ENCODE data around the gene NAALADL1. TPM values are rescaled to one million over a fixed set of nuclear protein-coding genes. Genes with fewer than 3 reads are reported as not detected.

Gene NAALADL1
- total and polyA plus RNA-seq, 2 of the 4 experiments (the other 2 are of a cell fraction): 3.8 to 5.8 TPM

DNA sequence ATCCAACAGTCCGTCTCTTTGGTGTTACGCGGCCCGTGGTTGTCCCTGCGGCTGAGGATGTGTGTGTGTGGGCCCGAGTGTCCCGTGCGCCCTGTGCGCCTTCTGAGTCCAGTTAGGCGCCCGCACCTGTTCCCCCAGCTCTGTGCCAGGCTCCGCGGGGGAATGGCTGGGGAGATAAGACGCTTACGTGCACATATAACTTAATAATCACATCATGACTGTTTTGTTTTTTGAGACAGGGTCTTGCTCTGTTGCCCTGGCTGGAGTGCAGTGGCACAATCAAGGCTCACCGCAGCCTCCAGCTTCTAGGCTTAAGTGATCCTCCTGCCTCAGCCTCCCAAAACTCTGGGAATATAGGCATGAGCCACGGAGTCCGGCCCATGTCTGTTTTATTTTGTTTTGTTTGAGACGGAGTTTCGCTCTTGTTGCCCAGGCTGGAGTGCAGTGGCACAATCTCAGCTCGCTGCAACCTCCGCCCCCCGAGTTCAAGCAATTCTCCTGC is 43.6 kb downstream of the NAALADL1 start:
- no peak for DNase-seq
- H3K4ac ChIP-seq (ENCODE audit: low read depth, low read length): peak overlapping the region; percentile 85
- peak overlapping the region; percentile 74 for H3K9ac ChIP-seq (ENCODE audit: low read depth, low read length)
- intact Hi-C loops (cut with micrococcal nuclease): loop anchor here (1.0 to 2.0 kb wide), 2 partner anchors 166 to 228 kb away; no protein-coding TSS in a partner anchor
- H4K20me1 ChIP-seq (ENCODE audit: insufficient read depth, low read length): no peaks in the 10 kb centered on the region
- WGBS, 2 experiments (ENCODE audit: extremely low coverage in 2 of 2, insufficient read length in 1 of 2): 100% methylated on average over 3 of the region's 23 CpGs; no CpG with 5 or more reads in 1 of the 2 experiments
- H3K23ac ChIP-seq (ENCODE audit: low read depth, low read length): peak overlapping the region; percentile 63
- peak overlapping the region; percentile 56 for H2AK5ac ChIP-seq (ENCODE audit: low read depth, low read length)
- ChIA-PET CTCF (interaction anchor here (1.1 to 1.6 kb wide), 3 partner anchors 10 to 168 kb away, joined by 3 to 5 read pairs (median 4); no protein-coding TSS in a partner anchor), POLR2A (ENCODE audit: unreplicated experiment) (interaction anchor here (0.5 kb wide), 1 partner anchor 1452 kb away, joined by 3 read pairs; no protein-coding TSS in a partner anchor)
- peak overlapping the region; percentile 57 for H3K4me3 ChIP-seq (ENCODE audit: insufficient read depth, low read depth, low read length)
- H3K56ac ChIP-seq (ENCODE audit: extremely low read depth, insufficient read depth, low read length): 0 out of 2 replicates have a peak overlapping the region, but pooled peaks have one; percentile 12
- in situ Hi-C loops (cut with MboI; ENCODE audit: low sequenced_read_pairs): no loop called here
- no peaks in the 10 kb centered on the region for H3K9me3 ChIP-seq (ENCODE audit: control insufficient read depth, insufficient read depth, low read length)
- no peak overlapping the region for H3K18ac ChIP-seq (ENCODE audit: low read depth, low read length)
- H3K9me1 ChIP-seq (ENCODE audit: insufficient read depth, low read length): peaks cover 19% of the 10 kb centered on the region
- peak overlapping the region; percentile 62; the same call in 1 of the 2 replicates for H2BK120ac ChIP-seq (ENCODE audit: low read depth, low read length)
- H3K14ac ChIP-seq (replicated peaks; ENCODE audit: low read depth, low read length): peak overlapping the region; percentile 3; the same call in 1 of the 2 replicates
- peak overlapping the region; percentile 74 for H2BK5ac ChIP-seq (ENCODE audit: low read depth, low read length, poor library complexity, severe bottlenecking)
- H2BK20ac ChIP-seq (ENCODE audit: low read depth, low read length): no peak overlapping the region
- H4K5ac ChIP-seq (ENCODE audit: low read depth, low read length): peak overlapping the region; percentile 46
- no peaks in the 10 kb centered on the region for H3K27me3 ChIP-seq (ENCODE audit: control insufficient read depth, insufficient read depth, low read length)
- H2AFZ ChIP-seq (replicated peaks; ENCODE audit: low read length, poor library complexity): peak overlapping the region; percentile 98
- H2BK15ac ChIP-seq (ENCODE audit: low read depth, low read length): no peak overlapping the region
- no peak for ATAC-seq (ENCODE audit: low read depth)
- dilution Hi-C loops (cut with HindIII; ENCODE audit: low sequenced_read_pairs, unreplicated experiment): no loop called here
- peaks cover 7% of the 10 kb centered on the region; the same call in 1 of the 2 replicates for H3K36me3 ChIP-seq (ENCODE audit: control insufficient read depth, insufficient read depth, low read length)
- H3K4me1 ChIP-seq (ENCODE audit: control insufficient read depth, insufficient read depth, low read length): peaks cover 5% of the 10 kb centered on the region
- H4K91ac ChIP-seq (ENCODE audit: insufficient read depth, low read depth, low read length): no peak overlapping the region; the same call in 1 of the 2 replicates
- no TSS peak for BruUV-seq (replicated peaks)
- peak overlapping the region; percentile 71 for H3K4me2 ChIP-seq (ENCODE audit: low read depth, low read length)
- TF ChIP-seq MXI1 (IDR thresholded peaks at IDR 0.05; ENCODE audit: borderline replicate concordance, low read depth, low read length): no peak
- no peak for TF ChIP-seq FOS (IDR thresholded peaks at IDR 0.05; ENCODE audit: low read depth, low read length)
- no peak for TF ChIP-seq RCOR1 (IDR thresholded peaks at IDR 0.05; ENCODE audit: insufficient replicate concordance, low read length)
- no peak for TF ChIP-seq CHD1 (IDR thresholded peaks at IDR 0.05; ENCODE audit: low read depth, low read length)
- no peak for TF ChIP-seq MAZ (IDR thresholded peaks at IDR 0.05; ENCODE audit: borderline replicate concordance, low read depth, low read length)
- TF ChIP-seq, protein P1, sequence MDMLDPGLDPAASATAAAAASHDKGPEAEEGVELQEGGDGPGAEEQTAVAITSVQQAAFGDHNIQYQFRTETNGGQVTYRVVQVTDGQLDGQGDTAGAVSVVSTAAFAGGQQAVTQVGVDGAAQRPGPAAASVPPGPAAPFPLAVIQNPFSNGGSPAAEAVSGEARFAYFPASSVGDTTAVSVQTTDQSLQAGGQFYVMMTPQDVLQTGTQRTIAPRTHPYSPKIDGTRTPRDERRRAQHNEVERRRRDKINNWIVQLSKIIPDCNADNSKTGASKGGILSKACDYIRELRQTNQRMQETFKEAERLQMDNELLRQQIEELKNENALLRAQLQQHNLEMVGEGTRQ (IDR thresholded peaks at IDR 0.05; ENCODE audit: low read depth, low read length): no peak
- TF ChIP-seq RAD21 (IDR thresholded peaks at IDR 0.05; ENCODE audit: low read length): no peak
- no peak for TF ChIP-seq BHLHE40 (IDR thresholded peaks at IDR 0.05; ENCODE audit: low read depth, low read length)
- TF ChIP-seq NFE2L2 (IDR thresholded peaks at IDR 0.05; ENCODE audit: low read depth, low read length): no peak
- TF ChIP-seq, protein P2, sequence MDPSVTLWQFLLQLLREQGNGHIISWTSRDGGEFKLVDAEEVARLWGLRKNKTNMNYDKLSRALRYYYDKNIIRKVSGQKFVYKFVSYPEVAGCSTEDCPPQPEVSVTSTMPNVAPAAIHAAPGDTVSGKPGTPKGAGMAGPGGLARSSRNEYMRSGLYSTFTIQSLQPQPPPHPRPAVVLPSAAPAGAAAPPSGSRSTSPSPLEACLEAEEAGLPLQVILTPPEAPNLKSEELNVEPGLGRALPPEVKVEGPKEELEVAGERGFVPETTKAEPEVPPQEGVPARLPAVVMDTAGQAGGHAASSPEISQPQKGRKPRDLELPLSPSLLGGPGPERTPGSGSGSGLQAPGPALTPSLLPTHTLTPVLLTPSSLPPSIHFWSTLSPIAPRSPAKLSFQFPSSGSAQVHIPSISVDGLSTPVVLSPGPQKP (IDR thresholded peaks at IDR 0.05; ENCODE audit: borderline replicate concordance, low read depth, low read length): no peak
- TF ChIP-seq, protein P3, sequence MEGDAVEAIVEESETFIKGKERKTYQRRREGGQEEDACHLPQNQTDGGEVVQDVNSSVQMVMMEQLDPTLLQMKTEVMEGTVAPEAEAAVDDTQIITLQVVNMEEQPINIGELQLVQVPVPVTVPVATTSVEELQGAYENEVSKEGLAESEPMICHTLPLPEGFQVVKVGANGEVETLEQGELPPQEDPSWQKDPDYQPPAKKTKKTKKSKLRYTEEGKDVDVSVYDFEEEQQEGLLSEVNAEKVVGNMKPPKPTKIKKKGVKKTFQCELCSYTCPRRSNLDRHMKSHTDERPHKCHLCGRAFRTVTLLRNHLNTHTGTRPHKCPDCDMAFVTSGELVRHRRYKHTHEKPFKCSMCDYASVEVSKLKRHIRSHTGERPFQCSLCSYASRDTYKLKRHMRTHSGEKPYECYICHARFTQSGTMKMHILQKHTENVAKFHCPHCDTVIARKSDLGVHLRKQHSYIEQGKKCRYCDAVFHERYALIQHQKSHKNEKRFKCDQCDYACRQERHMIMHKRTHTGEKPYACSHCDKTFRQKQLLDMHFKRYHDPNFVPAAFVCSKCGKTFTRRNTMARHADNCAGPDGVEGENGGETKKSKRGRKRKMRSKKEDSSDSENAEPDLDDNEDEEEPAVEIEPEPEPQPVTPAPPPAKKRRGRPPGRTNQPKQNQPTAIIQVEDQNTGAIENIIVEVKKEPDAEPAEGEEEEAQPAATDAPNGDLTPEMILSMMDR (conservative IDR thresholded peaks at IDR 0.05; ENCODE audit: low read depth, low read length): no peak
- TF ChIP-seq MAFK (IDR thresholded peaks at IDR 0.05; ENCODE audit: low read depth, low read length): no peak
- TF ChIP-seq CEBPB (IDR thresholded peaks at IDR 0.05; ENCODE audit: low read depth, low read length): no peak
- peak overlapping the region; percentile 68 to 97; a peak in 3 of 4 replicates for H4K8ac ChIP-seq (ENCODE audit: low read depth in 2 of 2, low read length in 2 of 2)
- H3K79me1 ChIP-seq (ENCODE audit: low read depth in 1 of 2, low read length in 2 of 2): peaks cover 15 to 41% of the 10 kb centered on the region in 2 experiments
- H2AK9ac ChIP-seq (replicated peaks; ENCODE audit: low read depth, low read length, poor library complexity): peak overlapping the region; percentile 98
- H3K27ac ChIP-seq (ENCODE audit: insufficient read depth, low read length): peak overlapping the region; percentile 51
